Esophagus squamous epithelium (tissue), 4 donors: ENCODE results near the gene POLR2M.

ENCODE experiments used
- POLR2A ChIP-seq, 4 donors: fragments of 450-650 bp; IDR thresholded peaks; one replicate each; pipeline ENCODE4 v1.6.1; 2017; ENCODE audit warnings: antibody characterized with exemption in 4 of 4, mild to moderate bottlenecking in 4 of 4, moderate library complexity in 3 of 4
- TF ChIP-seq, protein P1 (sequence below), 6 experiments: fragments of 450-650 bp in 4 of 6; fragments of 200-600 bp in 2 of 6; sonication (generic) in 2 of 6; IDR thresholded peaks; one replicate each; pipeline ENCODE4 v1.5.1; 2016 to 2019; ENCODE audit warnings: antibody characterized with exemption in 6 of 6, mild to moderate bottlenecking in 4 of 6, moderate library complexity in 4 of 6

DNA sequence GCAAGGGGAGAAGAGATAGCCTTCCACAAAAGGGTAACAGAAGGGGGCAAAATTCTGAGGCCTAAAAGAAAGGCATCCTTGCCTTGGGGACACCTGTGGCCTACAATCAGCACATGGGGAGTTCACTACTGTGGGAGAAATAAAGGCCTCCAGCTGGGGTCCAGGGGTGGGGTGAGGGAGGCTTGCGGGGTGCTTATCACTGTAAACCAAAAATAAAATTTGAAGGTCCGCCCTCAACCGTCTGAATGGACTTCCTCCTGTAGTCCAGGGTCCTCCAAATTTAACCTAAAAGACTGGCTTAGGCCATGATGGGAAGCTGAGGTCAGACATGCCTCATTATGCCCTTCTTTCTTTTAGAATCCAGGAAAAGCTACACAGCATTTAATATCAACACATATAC is 2.1 kb upstream of the POLR2M start:
- TF ChIP-seq, protein P1, sequence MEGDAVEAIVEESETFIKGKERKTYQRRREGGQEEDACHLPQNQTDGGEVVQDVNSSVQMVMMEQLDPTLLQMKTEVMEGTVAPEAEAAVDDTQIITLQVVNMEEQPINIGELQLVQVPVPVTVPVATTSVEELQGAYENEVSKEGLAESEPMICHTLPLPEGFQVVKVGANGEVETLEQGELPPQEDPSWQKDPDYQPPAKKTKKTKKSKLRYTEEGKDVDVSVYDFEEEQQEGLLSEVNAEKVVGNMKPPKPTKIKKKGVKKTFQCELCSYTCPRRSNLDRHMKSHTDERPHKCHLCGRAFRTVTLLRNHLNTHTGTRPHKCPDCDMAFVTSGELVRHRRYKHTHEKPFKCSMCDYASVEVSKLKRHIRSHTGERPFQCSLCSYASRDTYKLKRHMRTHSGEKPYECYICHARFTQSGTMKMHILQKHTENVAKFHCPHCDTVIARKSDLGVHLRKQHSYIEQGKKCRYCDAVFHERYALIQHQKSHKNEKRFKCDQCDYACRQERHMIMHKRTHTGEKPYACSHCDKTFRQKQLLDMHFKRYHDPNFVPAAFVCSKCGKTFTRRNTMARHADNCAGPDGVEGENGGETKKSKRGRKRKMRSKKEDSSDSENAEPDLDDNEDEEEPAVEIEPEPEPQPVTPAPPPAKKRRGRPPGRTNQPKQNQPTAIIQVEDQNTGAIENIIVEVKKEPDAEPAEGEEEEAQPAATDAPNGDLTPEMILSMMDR (IDR thresholded peaks at IDR 0.05) = no peak
- TF ChIP-seq POLR2A (IDR thresholded peaks at IDR 0.05) = no peak
